ENCODE measurements around the gene DAD1. TPM values are rescaled to one million over a fixed set of nuclear protein-coding genes. Genes with fewer than 3 reads are reported as not detected.

Gene DAD1
- total RNA-seq, 2 experiments from 2014 or later, result 194 to 196 TPM

DNA sequence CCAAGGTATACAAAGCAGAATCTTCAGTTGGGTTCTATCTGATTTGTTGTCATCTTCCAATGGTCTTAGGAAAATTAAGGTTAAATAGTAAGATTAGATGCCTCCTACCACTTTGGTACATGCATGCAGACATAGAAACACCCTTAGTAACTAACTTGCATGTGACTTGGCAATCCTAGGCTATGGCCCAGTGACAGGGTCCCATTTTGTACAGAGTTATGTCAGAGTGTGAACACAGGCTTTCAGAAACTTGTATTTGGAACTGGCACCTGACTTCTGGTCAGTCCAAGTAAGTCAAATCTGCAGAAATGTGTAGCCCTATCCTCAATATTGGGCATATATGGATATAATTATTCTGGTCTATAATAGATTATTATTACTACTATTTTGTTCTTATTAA is 53.1 kb downstream of the DAD1 start:
- ChIA-PET CTCF (interaction anchor here (1.0 to 4.8 kb wide), 6 partner anchors 10 to 684 kb away, joined by 3 to 34 read pairs (median 6); no protein-coding TSS in a partner anchor), POLR2A (interaction anchor here (0.7 to 20.6 kb wide), 8 partner anchors 6 to 686 kb away, joined by 3 to 1006 read pairs (median 222); no protein-coding TSS in a partner anchor)
- no peaks in the 10 kb centered on the region for H3K9me3 Mint-ChIP-seq
- ATAC-seq (no peak), DNase-seq (peak; percentile 55)
- H3K27me3 Mint-ChIP-seq, result no peaks in the 10 kb centered on the region
- H3K36me3 Mint-ChIP-seq (ENCODE audit: low read depth), result peaks cover 97% of the 10 kb centered on the region
- TF ChIP-seq, protein P1, sequence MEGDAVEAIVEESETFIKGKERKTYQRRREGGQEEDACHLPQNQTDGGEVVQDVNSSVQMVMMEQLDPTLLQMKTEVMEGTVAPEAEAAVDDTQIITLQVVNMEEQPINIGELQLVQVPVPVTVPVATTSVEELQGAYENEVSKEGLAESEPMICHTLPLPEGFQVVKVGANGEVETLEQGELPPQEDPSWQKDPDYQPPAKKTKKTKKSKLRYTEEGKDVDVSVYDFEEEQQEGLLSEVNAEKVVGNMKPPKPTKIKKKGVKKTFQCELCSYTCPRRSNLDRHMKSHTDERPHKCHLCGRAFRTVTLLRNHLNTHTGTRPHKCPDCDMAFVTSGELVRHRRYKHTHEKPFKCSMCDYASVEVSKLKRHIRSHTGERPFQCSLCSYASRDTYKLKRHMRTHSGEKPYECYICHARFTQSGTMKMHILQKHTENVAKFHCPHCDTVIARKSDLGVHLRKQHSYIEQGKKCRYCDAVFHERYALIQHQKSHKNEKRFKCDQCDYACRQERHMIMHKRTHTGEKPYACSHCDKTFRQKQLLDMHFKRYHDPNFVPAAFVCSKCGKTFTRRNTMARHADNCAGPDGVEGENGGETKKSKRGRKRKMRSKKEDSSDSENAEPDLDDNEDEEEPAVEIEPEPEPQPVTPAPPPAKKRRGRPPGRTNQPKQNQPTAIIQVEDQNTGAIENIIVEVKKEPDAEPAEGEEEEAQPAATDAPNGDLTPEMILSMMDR (IDR thresholded peaks at IDR 0.05), result no peak
- H3K4me3 Mint-ChIP-seq, result peak overlapping the region; percentile 79
- H3K4me1 Mint-ChIP-seq (ENCODE audit: low read depth), result peaks cover 86% of the 10 kb centered on the region
- H3K27ac Mint-ChIP-seq, result peak overlapping the region; percentile 94
- intact Hi-C loops (cut with micrococcal nuclease), result no loop called here

DNA sequence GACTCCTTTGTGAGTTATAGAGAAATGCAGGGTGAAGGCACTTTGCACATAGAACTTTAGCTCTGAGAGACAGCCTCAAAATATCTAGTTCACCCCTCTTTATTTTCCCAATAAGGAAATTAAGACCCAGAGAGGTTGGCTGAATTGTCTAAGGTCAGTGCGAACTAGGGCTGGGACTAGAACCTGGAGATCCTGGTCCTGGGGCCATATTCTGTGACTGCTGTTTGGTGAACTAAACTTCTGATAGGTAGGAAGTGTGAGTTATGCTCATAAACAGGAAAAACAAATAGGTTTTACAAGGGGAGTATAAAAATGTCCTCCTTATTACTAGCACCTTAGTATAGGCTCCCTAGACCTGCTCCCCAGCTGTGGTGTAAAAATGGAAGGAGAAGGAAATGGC is 53.9 kb downstream of the DAD1 start:
- Mint-ChIP-seq H3K4me3 (peak overlapping the region; percentile 79), H3K27me3 (no peaks in the 10 kb centered on the region), H3K9me3 (no peaks in the 10 kb centered on the region), H3K4me1 (ENCODE audit: low read depth) (peaks cover 84% of the 10 kb centered on the region), H3K36me3 (ENCODE audit: low read depth) (peaks cover 95% of the 10 kb centered on the region), H3K27ac (peak overlapping the region; percentile 94)
- ChIA-PET CTCF (interaction anchor here (1.1 to 5.9 kb wide), 7 partner anchors 9 to 35 kb away, joined by 3 to 72 read pairs (median 3); no protein-coding TSS in a partner anchor), POLR2A (interaction anchor here (0.6 to 20.6 kb wide), 12 partner anchors 5 to 1270 kb away, joined by 3 to 1006 read pairs (median 8); no protein-coding TSS in a partner anchor)
- TF ChIP-seq, protein P1 (IDR thresholded peaks at IDR 0.05), result no peak
- DNase-seq, result peak; percentile 7
- ATAC-seq, result no peak
- intact Hi-C loops (cut with micrococcal nuclease), result no loop called here

DNA sequence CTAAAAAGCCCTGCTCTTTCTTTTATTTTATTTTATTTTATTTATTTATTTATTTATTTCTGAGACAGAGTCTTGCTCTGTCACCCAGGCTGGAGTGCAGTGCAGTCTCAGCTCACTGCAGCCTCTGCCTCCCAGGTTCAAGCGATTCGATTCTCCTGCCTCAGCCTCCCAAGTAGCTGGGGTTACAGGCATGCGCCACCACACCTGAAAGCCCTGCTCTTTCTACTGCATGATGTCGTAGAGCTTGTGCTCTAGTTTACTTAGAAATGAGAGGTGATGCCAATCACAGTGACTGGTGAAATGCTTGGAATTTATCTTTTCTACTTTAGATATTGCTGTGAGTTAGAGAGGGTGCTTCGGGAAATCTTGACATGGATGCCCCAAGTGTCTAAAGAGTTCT is 54.5 kb downstream of the DAD1 start:
- H3K36me3 Mint-ChIP-seq (ENCODE audit: low read depth), result peaks cover 95% of the 10 kb centered on the region
- H3K4me3 Mint-ChIP-seq, result peak overlapping the region; percentile 79
- ATAC-seq (no peak), DNase-seq (peak; percentile 31)
- POLR2A ChIA-PET, result interaction anchor here (0.6 to 20.6 kb wide), 13 partner anchors 5 to 1269 kb away, joined by 3 to 1006 read pairs (median 6); no protein-coding TSS in a partner anchor
- H3K9me3 Mint-ChIP-seq, result no peaks in the 10 kb centered on the region
- intact Hi-C loops (cut with micrococcal nuclease), result no loop called here
- TF ChIP-seq, protein P1 (IDR thresholded peaks at IDR 0.05), result no peak
- CTCF ChIA-PET, result interaction anchor here (1.1 to 5.9 kb wide), 7 partner anchors 8 to 36 kb away, joined by 3 to 72 read pairs (median 3); no protein-coding TSS in a partner anchor
- H3K27ac Mint-ChIP-seq, result peak overlapping the region; percentile 94
- H3K4me1 Mint-ChIP-seq (ENCODE audit: low read depth), result peaks cover 84% of the 10 kb centered on the region
- no peaks in the 10 kb centered on the region for H3K27me3 Mint-ChIP-seq

DNA sequence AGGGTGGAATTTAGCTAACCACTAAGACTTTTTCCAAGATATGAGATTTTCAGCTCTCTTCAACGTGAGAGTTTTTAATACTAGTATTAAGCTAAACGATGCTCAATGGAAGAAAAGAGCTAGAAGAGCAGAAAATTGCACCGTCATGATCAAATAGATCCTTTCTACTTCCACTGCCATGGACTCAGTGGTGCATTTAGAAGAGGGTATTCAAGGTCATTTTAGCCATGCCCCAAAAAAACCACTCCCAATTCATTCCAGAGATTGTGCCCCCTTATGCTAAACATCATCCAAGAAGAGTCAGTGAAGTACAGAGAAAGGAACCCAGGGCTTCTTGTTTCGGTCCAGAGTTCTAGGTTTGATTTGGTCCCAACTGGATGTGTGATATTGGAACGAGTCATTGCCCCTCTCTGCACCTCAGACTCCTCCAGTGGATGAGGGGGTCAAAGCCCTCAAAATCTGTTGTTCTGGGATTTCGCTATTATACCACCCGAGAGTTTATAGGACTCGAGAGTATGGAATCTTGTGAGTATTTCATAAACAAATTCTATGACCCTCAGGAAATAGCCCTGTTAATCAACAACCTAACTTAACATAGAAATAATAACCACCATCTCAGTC is 55.2 kb downstream of the DAD1 start:
- TF ChIP-seq, protein P1 (IDR thresholded peaks at IDR 0.05), result no peak
- intact Hi-C loops (cut with micrococcal nuclease), result no loop called here
- Mint-ChIP-seq H3K4me1 (ENCODE audit: low read depth) (peaks cover 83% of the 10 kb centered on the region), H3K36me3 (ENCODE audit: low read depth) (peaks cover 95% of the 10 kb centered on the region), H3K27ac (peak overlapping the region; percentile 94), H3K4me3 (peak overlapping the region; percentile 79), H3K27me3 (no peaks in the 10 kb centered on the region), H3K9me3 (no peaks in the 10 kb centered on the region)
- CTCF ChIA-PET, result interaction anchor here (0.7 to 5.9 kb wide), 12 partner anchors 9 to 785 kb away, joined by 3 to 72 read pairs (median 4); partner anchors contain the start of gene DAD1
- ATAC-seq, result no peak
- POLR2A ChIA-PET, result interaction anchor here (1.3 to 20.6 kb wide), 13 partner anchors 6 to 1268 kb away, joined by 3 to 1006 read pairs (median 8); no protein-coding TSS in a partner anchor
- peak; percentile 5 for DNase-seq
